Hepatocyte (in vitro differentiated cells): ENCODE data around the gene CALML3.

Experiments used
- CTCF ChIP-seq: fragments of 200-600 bp; sonication (generic); IDR thresholded peaks from 2 replicates; pipeline ENCODE4 v1.5.1; 2016; ENCODE audit warnings: antibody characterized with exemption, mild to moderate bottlenecking; ENCODE audit not compliant: poor library complexity
- EZH2 ChIP-seq: fragments of 200-600 bp; sonication (generic); IDR thresholded peaks from 2 replicates; pipeline ENCODE4 v1.6.1; 2016; ENCODE audit warnings: antibody characterized with exemption, mild to moderate bottlenecking, borderline replicate concordance
- EZH2phosphoT487 ChIP-seq: fragments of 200-600 bp; sonication (generic); IDR thresholded peaks from one replicate; pipeline ENCODE4 v1.6.1; 2018; ENCODE audit warnings: antibody characterized with exemption, mild to moderate bottlenecking, low read depth, moderate library complexity; ENCODE audit not compliant: unreplicated experiment, severe bottlenecking

GRCh38 chr10:5512881-5513612 lies 11.7 kb upstream of the CALML3 start:
- TF ChIP-seq CTCF (no peak), EZH2 (no peak), EZH2phosphoT487 (no peak)
